Type B pancreatic cell (in vitro differentiated cells): Measurements from ENCODE around the gene PJA2. TPM values are rescaled to one million over a fixed set of nuclear protein-coding genes. Genes with fewer than 3 reads are reported as not detected.

Experiments
- DNase-seq: peaks from one replicate; pipeline ENCODE4 v3.0.0; 2021; ENCODE audit warnings: mixed read lengths; ENCODE audit not compliant: unreplicated experiment; ENCODE audit errors: extremely low spot score
- H3K27ac Mint-ChIP-seq: 2 replicates; pipeline ENCODE4 v1.8.0; 2021; ENCODE audit warnings: mild to moderate bottlenecking, mixed read lengths
- H3K27me3 Mint-ChIP-seq: 2 replicates; pipeline ENCODE4 v1.8.0; 2021; ENCODE audit warnings: mixed read lengths
- H3K36me3 Mint-ChIP-seq: 2 replicates; pipeline ENCODE4 v1.8.0; 2021; ENCODE audit warnings: mixed read lengths
- H3K4me1 Mint-ChIP-seq: one replicate; pipeline ENCODE4 v1.8.0; 2021; ENCODE audit warnings: mixed read lengths; ENCODE audit not compliant: unreplicated experiment
- H3K4me3 Mint-ChIP-seq: 2 replicates; pipeline ENCODE4 v1.8.0; 2021; ENCODE audit warnings: mild to moderate bottlenecking, mixed read lengths
- H3K9me3 Mint-ChIP-seq: 2 replicates; pipeline ENCODE4 v1.8.0; 2021; ENCODE audit warnings: mixed read lengths
- total RNA-seq: library from RNA; stranded (reverse); gene quantifications from 2 replicates; pipeline ENCODE4 v1.2.1, GENCODE V29; 2021; ENCODE audit warnings: low replicate concordance
- TF ChIP-seq, protein P1 (sequence below): fragments of 200-600 bp; sonication (generic); conservative IDR thresholded peaks from 2 replicates; pipeline ENCODE4 v1.5.0; 2021; ENCODE audit warnings: antibody characterized with exemption, mild to moderate bottlenecking

PJA2 gene
- total RNA-seq, 1 donor from 2014 or later = 79.9 TPM

DNA sequence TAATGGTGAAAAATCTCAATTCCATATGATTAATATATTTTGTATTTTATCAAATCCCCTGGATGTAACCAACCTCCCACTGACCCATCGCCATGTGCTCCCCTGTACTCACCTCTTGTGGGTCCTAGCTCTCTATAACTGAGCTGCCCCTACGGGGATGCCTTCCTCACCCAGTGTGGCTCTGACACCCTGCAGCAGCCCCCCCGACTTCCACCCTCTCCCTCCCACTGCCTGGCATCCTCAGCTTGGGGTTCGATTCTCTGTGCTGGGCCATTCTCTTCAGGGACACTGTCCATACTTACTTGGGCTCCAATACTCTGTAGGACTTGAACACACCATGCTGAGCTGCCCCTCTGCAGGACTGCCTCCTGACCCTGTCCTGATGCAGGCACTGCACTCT, 87.1 kb downstream of the PJA2 start:
- Mint-ChIP-seq H3K27ac (no peak overlapping the region), H3K27me3 (no peaks in the 10 kb centered on the region), H3K4me1 (peaks cover 24% of the 10 kb centered on the region), H3K4me3 (no peak overlapping the region), H3K9me3 (peaks cover 11% of the 10 kb centered on the region), H3K36me3 (peaks cover 19% of the 10 kb centered on the region)
- DNase-seq = no peak
- TF ChIP-seq, protein P1, sequence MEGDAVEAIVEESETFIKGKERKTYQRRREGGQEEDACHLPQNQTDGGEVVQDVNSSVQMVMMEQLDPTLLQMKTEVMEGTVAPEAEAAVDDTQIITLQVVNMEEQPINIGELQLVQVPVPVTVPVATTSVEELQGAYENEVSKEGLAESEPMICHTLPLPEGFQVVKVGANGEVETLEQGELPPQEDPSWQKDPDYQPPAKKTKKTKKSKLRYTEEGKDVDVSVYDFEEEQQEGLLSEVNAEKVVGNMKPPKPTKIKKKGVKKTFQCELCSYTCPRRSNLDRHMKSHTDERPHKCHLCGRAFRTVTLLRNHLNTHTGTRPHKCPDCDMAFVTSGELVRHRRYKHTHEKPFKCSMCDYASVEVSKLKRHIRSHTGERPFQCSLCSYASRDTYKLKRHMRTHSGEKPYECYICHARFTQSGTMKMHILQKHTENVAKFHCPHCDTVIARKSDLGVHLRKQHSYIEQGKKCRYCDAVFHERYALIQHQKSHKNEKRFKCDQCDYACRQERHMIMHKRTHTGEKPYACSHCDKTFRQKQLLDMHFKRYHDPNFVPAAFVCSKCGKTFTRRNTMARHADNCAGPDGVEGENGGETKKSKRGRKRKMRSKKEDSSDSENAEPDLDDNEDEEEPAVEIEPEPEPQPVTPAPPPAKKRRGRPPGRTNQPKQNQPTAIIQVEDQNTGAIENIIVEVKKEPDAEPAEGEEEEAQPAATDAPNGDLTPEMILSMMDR = no peak

DNA sequence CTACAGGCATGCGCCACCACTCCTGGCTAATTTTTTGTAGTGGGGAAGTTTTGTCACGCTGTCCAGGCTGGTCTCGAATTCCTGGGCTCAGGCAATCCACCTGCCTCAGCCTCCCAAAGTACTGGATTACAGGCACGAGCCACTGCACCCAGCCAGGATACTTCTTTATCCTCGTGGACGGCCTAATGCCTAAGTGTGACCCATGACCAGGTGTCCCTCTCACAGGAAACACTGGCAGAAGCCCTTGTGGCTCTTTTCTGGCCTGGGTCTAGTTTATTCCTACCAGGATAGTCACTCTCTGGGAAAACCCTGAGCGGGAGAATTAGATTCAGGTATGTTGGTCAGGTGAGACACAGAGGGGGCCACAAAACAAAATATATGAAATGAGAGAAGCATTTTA, 90.4 kb downstream of the PJA2 start:
- no peak overlapping the region for H3K4me3 Mint-ChIP-seq
- DNase-seq = no peak
- peaks cover 14% of the 10 kb centered on the region for H3K4me1 Mint-ChIP-seq
- peaks cover 11% of the 10 kb centered on the region for H3K36me3 Mint-ChIP-seq
- no peak overlapping the region for H3K27ac Mint-ChIP-seq
- TF ChIP-seq, protein P1 = no peak
- no peaks in the 10 kb centered on the region for H3K27me3 Mint-ChIP-seq
- peaks cover 18% of the 10 kb centered on the region for H3K9me3 Mint-ChIP-seq

DNA sequence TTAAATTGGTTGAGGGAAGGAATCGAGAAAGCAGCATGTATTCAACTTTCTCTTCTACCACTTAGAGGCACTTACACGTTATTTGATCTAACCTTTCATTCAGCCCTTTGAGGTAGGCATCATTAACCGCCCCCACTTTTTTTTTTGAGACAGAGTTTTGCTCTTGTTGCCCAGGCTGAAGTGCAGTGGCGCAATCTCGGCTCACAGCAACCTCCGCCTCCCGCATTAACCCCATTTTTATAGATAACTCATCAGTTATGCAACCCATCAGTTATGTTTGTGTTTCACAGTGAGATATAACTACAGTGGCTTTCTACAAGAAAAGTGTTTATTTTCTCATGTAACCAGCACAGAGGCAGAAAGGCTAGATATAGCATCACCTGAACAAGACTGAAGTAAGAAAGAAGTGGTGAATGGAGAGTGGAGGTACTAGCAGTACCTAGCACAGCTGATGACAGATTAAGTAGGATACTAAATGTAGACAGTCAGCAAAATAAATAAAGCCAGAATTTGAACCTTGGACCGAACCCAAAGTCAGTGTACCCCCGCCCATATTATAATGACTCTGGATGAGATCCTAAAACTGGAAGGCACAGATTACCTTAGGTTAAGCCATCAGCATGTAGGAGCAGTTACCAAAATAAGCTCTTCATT, 91.2 kb downstream of the PJA2 start:
- no peak for DNase-seq
- H3K9me3 Mint-ChIP-seq = peaks cover 18% of the 10 kb centered on the region
- H3K4me3 Mint-ChIP-seq = no peak overlapping the region
- H3K27me3 Mint-ChIP-seq = no peaks in the 10 kb centered on the region
- H3K27ac Mint-ChIP-seq = peak overlapping the region; percentile 18
- peaks cover 11% of the 10 kb centered on the region for H3K4me1 Mint-ChIP-seq
- peaks cover 11% of the 10 kb centered on the region for H3K36me3 Mint-ChIP-seq
- TF ChIP-seq, protein P1 = no peak

DNA sequence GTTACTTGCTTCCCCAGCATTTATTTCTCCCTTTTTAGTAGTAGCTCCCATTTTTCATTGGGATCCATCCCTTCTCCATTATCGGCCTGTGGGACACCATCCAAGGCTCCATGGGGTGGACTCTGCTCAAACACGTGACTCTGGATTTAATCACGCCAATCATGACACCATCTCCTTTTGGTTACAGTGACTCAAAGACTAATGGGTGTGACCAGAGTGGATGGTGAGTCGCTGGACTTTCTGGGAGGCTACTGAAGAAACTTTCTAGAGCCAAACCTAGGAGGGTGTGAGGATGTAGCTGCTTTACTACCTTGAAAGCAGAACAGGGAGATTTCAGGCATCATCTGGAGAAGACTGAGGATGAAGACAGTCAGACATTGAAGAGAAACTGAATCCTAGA, 93.1 kb downstream of the PJA2 start:
- Mint-ChIP-seq H3K27me3 (no peaks in the 10 kb centered on the region), H3K36me3 (peaks cover 5% of the 10 kb centered on the region), H3K4me3 (no peak overlapping the region), H3K27ac (no peak overlapping the region), H3K4me1 (peaks cover under 1% of the 10 kb centered on the region), H3K9me3 (peaks cover 18% of the 10 kb centered on the region)
- TF ChIP-seq, protein P1 = no peak
- DNase-seq = no peak

DNA sequence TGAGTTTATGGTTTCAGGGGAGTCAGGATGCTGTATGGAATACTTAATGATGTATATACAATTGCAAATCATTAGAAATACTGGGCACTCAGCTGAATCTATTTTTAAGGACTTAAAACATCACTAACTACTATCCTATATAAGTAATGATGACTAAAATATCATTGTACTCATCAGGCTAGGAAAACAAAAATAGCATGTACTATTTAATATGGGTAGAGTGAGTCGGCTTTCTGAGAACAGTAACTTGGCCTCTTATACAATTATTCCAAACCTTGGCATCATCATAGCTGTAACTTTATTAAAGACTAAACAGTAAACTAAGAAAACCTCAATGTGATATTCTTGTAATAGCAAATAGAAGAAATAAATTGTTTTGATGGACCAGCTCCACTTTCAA, 94.5 kb downstream of the PJA2 start:
- Mint-ChIP-seq H3K27ac (peak overlapping the region; percentile 1), H3K4me1 (no peaks in the 10 kb centered on the region), H3K9me3 (peaks cover 16% of the 10 kb centered on the region), H3K36me3 (peaks cover under 1% of the 10 kb centered on the region), H3K4me3 (no peak overlapping the region), H3K27me3 (no peaks in the 10 kb centered on the region)
- TF ChIP-seq, protein P1 = no peak
- no peak for DNase-seq
